ENCODE data around the gene MARCHF6. TPM values are rescaled to one million over a fixed set of nuclear protein-coding genes. Genes with fewer than 3 reads are reported as not detected.
A peak's percentile ranks its signal among the peaks of the same experiment; 100 is the strongest.

MARCHF6 gene
- total RNA-seq, 1 donor from 2014 or later, result 150 TPM

DNA sequence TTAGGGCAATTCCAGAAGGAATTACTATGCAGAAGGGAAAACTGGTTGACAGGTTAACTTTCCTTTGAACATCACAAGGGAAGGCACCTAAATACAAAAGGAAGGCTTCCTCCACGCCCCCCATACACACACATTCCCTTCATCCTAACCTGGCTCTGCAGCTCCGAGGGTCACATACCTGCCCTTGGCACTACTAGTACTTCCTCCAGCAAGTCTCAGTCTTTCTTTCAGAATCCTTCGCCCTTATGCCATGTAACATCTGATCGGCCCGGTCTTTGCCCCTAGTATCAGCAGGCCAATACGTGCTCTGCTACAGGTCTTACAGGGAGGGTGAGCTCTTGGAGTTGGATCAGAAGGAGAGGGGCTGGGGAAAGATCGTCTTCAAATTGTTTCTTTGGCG, 1.6 kb upstream of the MARCHF6 start:
- H3K4me3 ChIP-seq, result no peak overlapping the region
- H3K4me1 ChIP-seq, result peaks cover 20% of the 10 kb centered on the region
- H3K27ac ChIP-seq, result peak overlapping the region; percentile 26
- H3K27me3 ChIP-seq, result no peaks in the 10 kb centered on the region
- intact Hi-C loops (cut with DNase I), result no loop called here
- H3K9me3 ChIP-seq, result no peaks in the 10 kb centered on the region
- no peak for ATAC-seq
- DNase-seq, result no peak
- H3K36me3 ChIP-seq, result no peaks in the 10 kb centered on the region
- TF ChIP-seq, protein P1, sequence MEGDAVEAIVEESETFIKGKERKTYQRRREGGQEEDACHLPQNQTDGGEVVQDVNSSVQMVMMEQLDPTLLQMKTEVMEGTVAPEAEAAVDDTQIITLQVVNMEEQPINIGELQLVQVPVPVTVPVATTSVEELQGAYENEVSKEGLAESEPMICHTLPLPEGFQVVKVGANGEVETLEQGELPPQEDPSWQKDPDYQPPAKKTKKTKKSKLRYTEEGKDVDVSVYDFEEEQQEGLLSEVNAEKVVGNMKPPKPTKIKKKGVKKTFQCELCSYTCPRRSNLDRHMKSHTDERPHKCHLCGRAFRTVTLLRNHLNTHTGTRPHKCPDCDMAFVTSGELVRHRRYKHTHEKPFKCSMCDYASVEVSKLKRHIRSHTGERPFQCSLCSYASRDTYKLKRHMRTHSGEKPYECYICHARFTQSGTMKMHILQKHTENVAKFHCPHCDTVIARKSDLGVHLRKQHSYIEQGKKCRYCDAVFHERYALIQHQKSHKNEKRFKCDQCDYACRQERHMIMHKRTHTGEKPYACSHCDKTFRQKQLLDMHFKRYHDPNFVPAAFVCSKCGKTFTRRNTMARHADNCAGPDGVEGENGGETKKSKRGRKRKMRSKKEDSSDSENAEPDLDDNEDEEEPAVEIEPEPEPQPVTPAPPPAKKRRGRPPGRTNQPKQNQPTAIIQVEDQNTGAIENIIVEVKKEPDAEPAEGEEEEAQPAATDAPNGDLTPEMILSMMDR (IDR thresholded peaks at IDR 0.05), result no peak

- intact Hi-C loops (cut with DNase I), result no loop called here
- Histone ChIP-seq H3K27ac (peak overlapping the region; percentile 98), H3K4me3 (peak overlapping the region; percentile 79), H3K9me3 (no peaks in the 10 kb centered on the region), H3K36me3 (no peaks in the 10 kb centered on the region), H3K27me3 (no peaks in the 10 kb centered on the region), H3K4me1 (peaks cover 27% of the 10 kb centered on the region)
- TF ChIP-seq, protein P1 (IDR thresholded peaks at IDR 0.05), result no peak
- ATAC-seq, result no peak
- DNase-seq, result no peak
Measured at GRCh38 chr5:10352430-10353240, 860 bp upstream of the MARCHF6 start.

DNA sequence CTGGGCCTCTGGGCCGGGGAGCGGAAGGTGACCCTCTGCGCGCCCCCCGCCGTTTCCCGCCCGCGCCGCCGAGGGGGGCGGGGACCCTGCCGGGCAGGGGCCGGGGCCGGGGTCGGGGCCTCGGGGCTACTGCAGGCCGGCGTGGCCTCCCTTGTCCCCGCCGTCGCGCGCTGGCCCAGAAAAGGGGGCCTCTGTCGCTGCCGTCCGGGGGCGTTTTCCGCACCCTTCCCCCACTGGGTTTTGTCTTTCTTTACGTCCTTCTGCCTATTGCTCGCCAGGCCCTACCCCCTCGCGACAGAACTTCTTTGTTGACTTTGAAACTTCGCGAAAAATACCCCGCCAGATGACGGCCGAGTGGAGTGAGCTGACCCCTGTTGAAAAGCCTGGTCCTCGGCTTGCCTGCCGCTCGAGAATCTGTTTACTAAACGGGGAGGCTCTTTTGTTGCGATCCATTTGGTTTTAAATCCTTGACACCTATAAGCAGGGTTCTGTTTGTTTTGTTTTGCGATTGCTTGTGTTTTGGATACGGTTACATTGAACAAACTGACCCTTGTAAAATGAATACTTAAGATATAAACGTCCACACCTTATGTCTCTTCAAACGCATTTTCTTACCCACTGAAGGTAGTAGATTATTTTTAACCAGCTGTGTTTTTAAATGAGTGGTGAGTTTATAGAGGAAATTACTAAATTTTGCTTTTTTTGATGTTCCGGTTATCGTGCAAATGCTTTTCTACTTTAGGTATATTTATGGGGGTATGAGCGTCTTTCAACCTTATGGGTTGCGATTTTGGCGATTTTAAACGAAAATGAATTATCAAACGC, 765 bp downstream of the MARCHF6 start:
- Histone ChIP-seq H3K4me3 (peak overlapping the region; percentile 79), H3K4me1 (peaks cover 35% of the 10 kb centered on the region), H3K27ac (peak overlapping the region; percentile 98), H3K36me3 (no peaks in the 10 kb centered on the region), H3K27me3 (no peaks in the 10 kb centered on the region), H3K9me3 (no peaks in the 10 kb centered on the region)
- intact Hi-C loops (cut with DNase I), result no loop called here
- DNase-seq (peak; percentile 73), ATAC-seq (peak; percentile 3)
- TF ChIP-seq, protein P1 (IDR thresholded peaks at IDR 0.05), result no peak

GRCh38 chr5:10355071-10355889, 1.8 kb downstream of the MARCHF6 start:
- TF ChIP-seq, protein P1 (IDR thresholded peaks at IDR 0.05), result no peak
- DNase-seq (no peak), ATAC-seq (no peak)
- Histone ChIP-seq H3K4me1 (peaks cover 35% of the 10 kb centered on the region), H3K27me3 (no peaks in the 10 kb centered on the region), H3K9me3 (no peaks in the 10 kb centered on the region), H3K36me3 (no peaks in the 10 kb centered on the region), H3K4me3 (peak overlapping the region; percentile 79), H3K27ac (peak overlapping the region; percentile 98)
- intact Hi-C loops (cut with DNase I), result no loop called here

- intact Hi-C loops (cut with DNase I), result no loop called here
Measured at GRCh38 chr5:10358999-10359398, 5.5 kb downstream of the MARCHF6 start.

More at GRCh38 chr5:10358999-10359398, 5.5 kb downstream of the MARCHF6 start:
- Histone ChIP-seq H3K4me1 (peaks cover 37% of the 10 kb centered on the region), H3K9me3 (no peaks in the 10 kb centered on the region), H3K27me3 (no peaks in the 10 kb centered on the region), H3K27ac (no peak overlapping the region), H3K4me3 (no peak overlapping the region), H3K36me3 (no peaks in the 10 kb centered on the region)
- ATAC-seq (no peak), DNase-seq (no peak)
- TF ChIP-seq, protein P1 (IDR thresholded peaks at IDR 0.05), result no peak

Measured in upper lobe of right lung (tissue), 1 donor.